Esophagus muscularis mucosa (tissue), 4 donors: ENCODE data around the gene RNASEL.
"Not testable (repeated sequence)": the region's sequence is repeated elsewhere in the genome, so short reads cannot be mapped to it uniquely, and the experiment has no call there.

Source experiments
- EP300 ChIP-seq: sonication (generic); formaldehyde crosslinking; IDR thresholded peaks from one replicate; pipeline ENCODE4 v1.6.1; 2017; ENCODE audit warnings: antibody characterized with exemption
- POLR2A ChIP-seq: fragments of 450-650 bp; IDR thresholded peaks from one replicate; pipeline ENCODE4 v1.6.1; 2017; ENCODE audit warnings: antibody characterized with exemption, moderate library complexity, mild to moderate bottlenecking, low read depth
- POLR2AphosphoS5 ChIP-seq, 2 donors: sonication (generic); formaldehyde crosslinking; IDR thresholded peaks; one replicate each; pipeline ENCODE4 v1.6.1; 2017; ENCODE audit warnings: antibody characterized with exemption in 2 of 2
- TF ChIP-seq, protein P1 (sequence below), 3 experiments: fragments of 200-600 bp in 2 of 3; fragments of 450-650 bp in 1 of 3; sonication (generic) in 2 of 3; IDR thresholded peaks; one replicate each; pipeline ENCODE4 v1.5.1; 2017 to 2019; ENCODE audit warnings: antibody characterized with exemption in 3 of 3, mild to moderate bottlenecking in 2 of 3, moderate library complexity in 1 of 3

DNA sequence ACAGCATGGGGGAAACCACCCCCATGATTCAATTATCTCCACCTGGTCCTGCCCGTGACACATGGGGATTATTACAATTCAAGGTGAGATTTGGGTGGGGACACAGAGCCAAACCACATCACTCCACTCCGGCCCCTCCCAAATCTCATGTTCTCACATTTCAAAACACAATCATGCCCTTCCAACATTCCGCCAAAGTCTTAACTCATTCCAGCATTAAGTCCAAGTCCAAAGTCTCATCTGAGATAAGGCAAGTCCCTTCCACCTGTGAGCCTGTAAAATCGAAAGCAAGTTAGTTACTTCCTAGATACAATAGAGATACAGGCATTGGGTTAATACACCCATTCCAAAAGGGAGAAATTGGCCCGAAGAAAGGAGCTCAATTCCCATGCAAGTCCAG, 60.9 kb downstream of the RNASEL start:
- TF ChIP-seq POLR2AphosphoS5 (IDR thresholded peaks at IDR 0.05); POLR2A; EP300: not testable (repeated sequence)
- TF ChIP-seq, protein P1, sequence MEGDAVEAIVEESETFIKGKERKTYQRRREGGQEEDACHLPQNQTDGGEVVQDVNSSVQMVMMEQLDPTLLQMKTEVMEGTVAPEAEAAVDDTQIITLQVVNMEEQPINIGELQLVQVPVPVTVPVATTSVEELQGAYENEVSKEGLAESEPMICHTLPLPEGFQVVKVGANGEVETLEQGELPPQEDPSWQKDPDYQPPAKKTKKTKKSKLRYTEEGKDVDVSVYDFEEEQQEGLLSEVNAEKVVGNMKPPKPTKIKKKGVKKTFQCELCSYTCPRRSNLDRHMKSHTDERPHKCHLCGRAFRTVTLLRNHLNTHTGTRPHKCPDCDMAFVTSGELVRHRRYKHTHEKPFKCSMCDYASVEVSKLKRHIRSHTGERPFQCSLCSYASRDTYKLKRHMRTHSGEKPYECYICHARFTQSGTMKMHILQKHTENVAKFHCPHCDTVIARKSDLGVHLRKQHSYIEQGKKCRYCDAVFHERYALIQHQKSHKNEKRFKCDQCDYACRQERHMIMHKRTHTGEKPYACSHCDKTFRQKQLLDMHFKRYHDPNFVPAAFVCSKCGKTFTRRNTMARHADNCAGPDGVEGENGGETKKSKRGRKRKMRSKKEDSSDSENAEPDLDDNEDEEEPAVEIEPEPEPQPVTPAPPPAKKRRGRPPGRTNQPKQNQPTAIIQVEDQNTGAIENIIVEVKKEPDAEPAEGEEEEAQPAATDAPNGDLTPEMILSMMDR (IDR thresholded peaks at IDR 0.05) = not testable (repeated sequence)
